HG03442 (cell line): ENCODE results near the gene KIF25.

Experiments used
- ATAC-seq: cut with Tn5 transposase; IDR thresholded peaks from one replicate; pipeline ENCODE4 v1.9.1; 2021; ENCODE audit warnings: mild to moderate bottlenecking, moderate library complexity; ENCODE audit not compliant: unreplicated experiment

The KIF25 gene

GRCh38 chr6:167997642-167998041 is at the start of gene KIF25:
KIF25 (plus strand) TSS chr6:167997671; CDS start chr6:168029586, 31,915 bp downstream.
- ATAC-seq, result no peak

- ATAC-seq, result no peak
Observed at GRCh38 chr6:167947716-167948115, 49.8 kb upstream of the KIF25 start.

- ATAC-seq, result no peak
Observed at GRCh38 chr6:167948716-167949115, 48.8 kb upstream of the KIF25 start.

GRCh38 chr6:167949121-167949684 is 48.3 kb upstream of the KIF25 start:
- no peak for ATAC-seq

GRCh38 chr6:167951781-167952511 is 45.5 kb upstream of the KIF25 start:
- ATAC-seq, result no peak

- no peak for ATAC-seq
Observed at GRCh38 chr6:167952512-167952859, 45.0 kb upstream of the KIF25 start.

GRCh38 chr6:167953551-167953950 is 43.9 kb upstream of the KIF25 start:
- no peak for ATAC-seq

GRCh38 chr6:167954151-167954550 is 43.3 kb upstream of the KIF25 start:
- no peak for ATAC-seq

- ATAC-seq, result no peak
Observed at GRCh38 chr6:167956491-167956890, 41.0 kb upstream of the KIF25 start.

- no peak for ATAC-seq
Observed at GRCh38 chr6:167956983-167957492, 40.4 kb upstream of the KIF25 start.

- ATAC-seq, result no peak
Observed at GRCh38 chr6:167957626-167958025, 39.8 kb upstream of the KIF25 start.

- ATAC-seq, result no peak
Observed at GRCh38 chr6:167960579-167960978, 36.9 kb upstream of the KIF25 start.

GRCh38 chr6:167962711-167963110 is 34.8 kb upstream of the KIF25 start:
- no peak for ATAC-seq

- ATAC-seq, result no peak
Observed at GRCh38 chr6:167963589-167964057, 33.8 kb upstream of the KIF25 start.

- ATAC-seq, result no peak
Observed at GRCh38 chr6:167965592-167966539, 31.6 kb upstream of the KIF25 start.

- no peak for ATAC-seq
Observed at GRCh38 chr6:167966540-167966905, 30.9 kb upstream of the KIF25 start.

GRCh38 chr6:167968091-167968490 is 29.4 kb upstream of the KIF25 start:
- ATAC-seq, result no peak

GRCh38 chr6:167970230-167970629 is 27.2 kb upstream of the KIF25 start:
- no peak for ATAC-seq

GRCh38 chr6:167972193-167972592 is 25.3 kb upstream of the KIF25 start:
- ATAC-seq, result no peak

- ATAC-seq, result no peak
Observed at GRCh38 chr6:167973148-167973885, 24.2 kb upstream of the KIF25 start.
